ENCODE data around the gene FABP3. TPM values are rescaled to one million over a fixed set of nuclear protein-coding genes. Genes with fewer than 3 reads are reported as not detected.

The FABP3 gene
- total and polyA plus RNA-seq, 4 donors, result 1.7 to 39.8 (median 13.3) TPM

DNA sequence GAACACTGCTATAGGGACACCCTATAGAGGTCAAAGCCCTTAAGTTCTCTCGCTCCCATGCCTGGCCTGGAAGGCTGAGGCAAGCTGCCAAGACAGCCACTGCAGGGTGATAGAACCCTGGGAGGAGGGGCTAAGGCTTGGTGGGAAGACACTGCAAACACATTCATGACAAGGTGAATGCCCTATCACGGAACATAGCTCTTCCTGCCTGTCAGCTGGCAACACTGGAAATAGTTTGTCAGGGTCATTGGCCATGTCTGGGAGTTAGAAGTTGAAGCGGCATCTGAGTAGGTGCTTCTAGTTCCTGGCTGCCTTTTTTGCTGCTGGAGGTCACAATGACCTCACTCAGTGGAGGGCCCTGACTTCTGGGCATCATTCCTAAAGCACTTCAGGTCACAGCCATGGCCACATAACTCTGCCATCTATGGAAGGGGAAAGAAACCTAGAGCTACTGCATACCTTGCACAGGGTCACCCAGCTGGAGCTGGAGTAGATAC, 4.2 kb downstream of the FABP3 start:
- 65 to 84% methylated on average over 3 of the region's 3 CpGs for WGBS, 2 donors
- DNase-seq (peak in 1 of 3 donors; percentile 12), ATAC-seq (ENCODE audit: insufficient read depth, low FRiP score) (no peak)
- H3K4me1 ChIP-seq (ENCODE audit: control insufficient read depth in 5 of 5, insufficient read depth in 5 of 5, low read length in 5 of 5), result peaks cover 0 to 21% (median 5%) of the 10 kb centered on the region in 5 donors
- H3K27ac ChIP-seq (ENCODE audit: low read depth in 1 of 2, low read length in 1 of 2), result peak overlapping the region; percentile 61 to 95
- TF ChIP-seq, protein P1, sequence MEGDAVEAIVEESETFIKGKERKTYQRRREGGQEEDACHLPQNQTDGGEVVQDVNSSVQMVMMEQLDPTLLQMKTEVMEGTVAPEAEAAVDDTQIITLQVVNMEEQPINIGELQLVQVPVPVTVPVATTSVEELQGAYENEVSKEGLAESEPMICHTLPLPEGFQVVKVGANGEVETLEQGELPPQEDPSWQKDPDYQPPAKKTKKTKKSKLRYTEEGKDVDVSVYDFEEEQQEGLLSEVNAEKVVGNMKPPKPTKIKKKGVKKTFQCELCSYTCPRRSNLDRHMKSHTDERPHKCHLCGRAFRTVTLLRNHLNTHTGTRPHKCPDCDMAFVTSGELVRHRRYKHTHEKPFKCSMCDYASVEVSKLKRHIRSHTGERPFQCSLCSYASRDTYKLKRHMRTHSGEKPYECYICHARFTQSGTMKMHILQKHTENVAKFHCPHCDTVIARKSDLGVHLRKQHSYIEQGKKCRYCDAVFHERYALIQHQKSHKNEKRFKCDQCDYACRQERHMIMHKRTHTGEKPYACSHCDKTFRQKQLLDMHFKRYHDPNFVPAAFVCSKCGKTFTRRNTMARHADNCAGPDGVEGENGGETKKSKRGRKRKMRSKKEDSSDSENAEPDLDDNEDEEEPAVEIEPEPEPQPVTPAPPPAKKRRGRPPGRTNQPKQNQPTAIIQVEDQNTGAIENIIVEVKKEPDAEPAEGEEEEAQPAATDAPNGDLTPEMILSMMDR (IDR thresholded peaks at IDR 0.05; ENCODE audit: control extremely low read depth, extremely low read depth), result no peak
- H3K27me3 ChIP-seq (ENCODE audit: control insufficient read depth in 3 of 3, insufficient read depth in 3 of 3, low read length in 2 of 3), result no peaks in the 10 kb centered on the region
- H3K4me3 ChIP-seq, result no peak overlapping the region
- peaks cover 12 to 20% (median 16%) of the 10 kb centered on the region in 4 donors for H3K36me3 ChIP-seq (ENCODE audit: control insufficient read depth in 4 of 4, insufficient read depth in 4 of 4, low read length in 4 of 4)
- no peaks in the 10 kb centered on the region for H3K9me3 ChIP-seq (ENCODE audit: control insufficient read depth in 4 of 4, insufficient read depth in 3 of 4, low read length in 3 of 4)
- H3K9ac ChIP-seq (ENCODE audit: insufficient read depth in 1 of 2, low read length in 2 of 2), result no peak overlapping the region

DNA sequence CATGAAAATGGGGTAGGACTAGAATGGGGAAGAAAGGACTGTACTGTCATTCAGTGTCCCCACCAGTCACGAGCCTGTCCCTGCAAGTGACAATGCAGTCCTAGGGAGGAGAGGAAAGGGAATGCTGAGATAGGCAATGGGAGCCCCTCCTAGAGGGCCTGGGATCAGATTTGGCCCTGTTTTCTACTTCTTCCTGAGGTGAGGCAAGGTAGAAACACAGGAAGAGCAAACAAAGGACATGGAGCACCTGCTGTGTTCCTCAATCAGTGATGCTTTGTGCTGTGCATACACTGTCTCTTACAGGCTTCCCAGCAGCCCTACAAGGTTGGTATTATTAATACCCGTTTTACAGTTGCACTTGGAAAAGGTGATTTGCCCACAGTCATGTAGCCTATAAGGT, 6.1 kb downstream of the FABP3 start:
- Histone ChIP-seq H3K36me3 (ENCODE audit: control insufficient read depth in 4 of 4, insufficient read depth in 4 of 4, low read length in 4 of 4) (peaks cover 14 to 20% (median 17%) of the 10 kb centered on the region in 4 donors), H3K9ac (ENCODE audit: insufficient read depth in 1 of 2, low read length in 2 of 2) (no peak overlapping the region), H3K9me3 (ENCODE audit: control insufficient read depth in 4 of 4, insufficient read depth in 3 of 4, low read length in 3 of 4) (no peaks in the 10 kb centered on the region), H3K27ac (ENCODE audit: low read depth in 1 of 2, low read length in 1 of 2) (peak overlapping the region in 1 of 2 donors; percentile 17), H3K4me3 (no peak overlapping the region), H3K4me1 (ENCODE audit: control insufficient read depth in 5 of 5, insufficient read depth in 5 of 5, low read length in 5 of 5) (peaks cover 0 to 12% (median 0%) of the 10 kb centered on the region in 5 donors), H3K27me3 (ENCODE audit: control insufficient read depth in 3 of 3, insufficient read depth in 3 of 3, low read length in 2 of 3) (no peaks in the 10 kb centered on the region)
- TF ChIP-seq, protein P1 (IDR thresholded peaks at IDR 0.05; ENCODE audit: control extremely low read depth, extremely low read depth), result no peak
- 85 to 91% methylated on average over 2 of the region's 2 CpGs for WGBS, 2 donors
- DNase-seq (no peak), ATAC-seq (ENCODE audit: insufficient read depth, low FRiP score) (no peak)

DNA sequence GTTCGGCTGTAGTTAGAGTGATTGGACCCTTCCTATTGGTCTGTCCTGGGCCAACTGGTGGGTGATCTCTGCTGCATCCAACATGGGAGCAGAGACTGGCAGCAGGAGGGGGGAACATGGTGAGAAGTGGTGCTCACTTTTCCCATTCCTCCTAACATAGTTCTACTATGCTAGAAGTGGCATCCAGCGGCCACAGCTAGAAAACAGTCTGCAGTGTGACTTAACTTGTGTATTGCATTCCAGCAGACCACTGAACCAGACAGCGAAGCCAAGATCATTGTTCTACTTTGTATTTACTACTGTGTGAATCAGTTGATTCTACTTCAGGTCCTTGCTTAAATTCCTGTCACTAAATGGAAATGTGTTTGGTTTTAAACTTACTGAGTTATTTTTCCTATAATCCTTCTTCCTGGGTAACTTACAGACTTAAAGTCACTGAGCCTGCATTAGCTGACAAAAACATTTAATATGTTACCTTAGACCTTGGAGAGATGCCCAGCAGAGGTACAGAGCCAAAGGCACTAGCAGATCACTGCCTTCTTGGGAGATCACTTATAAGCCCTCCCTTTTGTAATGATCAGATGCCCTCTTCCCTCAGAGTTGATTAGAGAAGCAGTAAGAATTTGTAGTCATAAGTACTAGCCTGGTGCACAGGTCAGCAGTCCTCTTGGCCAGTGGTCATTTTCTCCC, 8.2 kb downstream of the FABP3 start:
- H3K9me3 ChIP-seq (ENCODE audit: control insufficient read depth in 4 of 4, insufficient read depth in 3 of 4, low read length in 3 of 4), result no peaks in the 10 kb centered on the region
- peaks cover 14 to 26% (median 19%) of the 10 kb centered on the region in 4 donors for H3K36me3 ChIP-seq (ENCODE audit: control insufficient read depth in 4 of 4, insufficient read depth in 4 of 4, low read length in 4 of 4)
- 92 to 97% methylated on average over 3 of the region's 3 CpGs for WGBS, 2 donors
- no peak for DNase-seq
- no peak overlapping the region for H3K9ac ChIP-seq (ENCODE audit: insufficient read depth in 1 of 2, low read length in 2 of 2)
- H3K27me3 ChIP-seq (ENCODE audit: control insufficient read depth in 3 of 3, insufficient read depth in 3 of 3, low read length in 2 of 3), result no peaks in the 10 kb centered on the region
- TF ChIP-seq, protein P1 (IDR thresholded peaks at IDR 0.05; ENCODE audit: control extremely low read depth, extremely low read depth), result no peak
- no peak overlapping the region for H3K4me3 ChIP-seq
- no peaks in the 10 kb centered on the region for H3K4me1 ChIP-seq (ENCODE audit: control insufficient read depth in 5 of 5, insufficient read depth in 5 of 5, low read length in 5 of 5)
- no peak for ATAC-seq (ENCODE audit: insufficient read depth, low FRiP score)
- H3K27ac ChIP-seq (ENCODE audit: low read depth in 1 of 2, low read length in 1 of 2), result no peak overlapping the region
